GM23338 (cell line): ENCODE results near the gene SERGEF. TPM values are rescaled to one million over a fixed set of nuclear protein-coding genes. Genes with fewer than 3 reads are reported as not detected.

Experiments used
- ATAC-seq: fragments of 200-7000 bp; cut with Tn5 transposase; 3 replicates; pipeline ENCODE4 v1.9.1; 2020
- DNase-seq: peaks from one replicate; pipeline ENCODE4 v3.0.0-alpha.2; 2015; ENCODE audit warnings: low spot score
- H2AFZ ChIP-seq: fragments of 200-600 bp; sonication (generic); 2 replicates; pipeline ENCODE4 v1.8.0; 2016; ENCODE audit warnings: antibody characterized with exemption, mild to moderate bottlenecking, moderate library complexity
- H3F3A ChIP-seq: fragments of 200-600 bp; sonication (generic); replicated peaks from 2 replicates; pipeline ENCODE4 v1.8.0; 2017; ENCODE audit warnings: antibody characterized with exemption, mixed run types, low read depth
- H3K27ac ChIP-seq: fragments of 200-600 bp; sonication (generic); 2 replicates; pipeline ENCODE4 v1.6.1; 2016; ENCODE audit warnings: low read depth
- H3K27me3 ChIP-seq: fragments of 200-600 bp; sonication (generic); 2 replicates; pipeline ENCODE4 v1.8.0; 2016; ENCODE audit warnings: mild to moderate bottlenecking, mixed run types, moderate library complexity; ENCODE audit not compliant: insufficient read depth
- H3K36me3 ChIP-seq: fragments of 200-600 bp; sonication (generic); 2 replicates; pipeline ENCODE4 v1.8.0; 2016; ENCODE audit warnings: mild to moderate bottlenecking; ENCODE audit not compliant: insufficient read depth
- H3K4me1 ChIP-seq: fragments of 200-600 bp; sonication (generic); 2 replicates; pipeline ENCODE4 v1.8.0; 2016; ENCODE audit warnings: mild to moderate bottlenecking, moderate library complexity; ENCODE audit not compliant: insufficient read depth
- H3K4me2 ChIP-seq: fragments of 200-600 bp; sonication (generic); 2 replicates; pipeline ENCODE4 v1.7.1; 2017; ENCODE audit warnings: mixed run types
- H3K4me3 ChIP-seq: fragments of 200-600 bp; sonication (generic); 2 replicates; pipeline ENCODE4 v1.6.1; 2016; ENCODE audit warnings: mixed run types
- H3K79me2 ChIP-seq: fragments of 200-600 bp; sonication (generic); replicated peaks from 2 replicates; pipeline ENCODE4 v1.8.0; 2017; ENCODE audit warnings: mild to moderate bottlenecking; ENCODE audit not compliant: insufficient read depth
- H3K9me2 ChIP-seq: fragments of 200-600 bp; sonication (generic); 2 replicates; pipeline ENCODE4 v1.8.0; 2017; ENCODE audit not compliant: insufficient read depth
- H4K20me1 ChIP-seq: fragments of 200-600 bp; sonication (generic); replicated peaks from 2 replicates; pipeline ENCODE4 v1.8.0; 2017; ENCODE audit warnings: mild to moderate bottlenecking; ENCODE audit not compliant: insufficient read depth
- H3K27ac Mint-ChIP-seq: 2 replicates; pipeline ENCODE4 v1.8.0; 2020; ENCODE audit warnings: inconsistent platforms, mild to moderate bottlenecking, moderate library complexity, mixed read lengths
- H3K27me3 Mint-ChIP-seq: 3 replicates; pipeline ENCODE4 v1.8.0; 2022; ENCODE audit warnings: low read depth, mild to moderate bottlenecking, moderate library complexity, mixed read lengths, inconsistent platforms; ENCODE audit not compliant: insufficient read depth, poor library complexity
- H3K36me3 Mint-ChIP-seq: 3 replicates; pipeline ENCODE4 v1.8.0; 2021; ENCODE audit warnings: low read depth, mild to moderate bottlenecking, inconsistent platforms, moderate library complexity, mixed read lengths
- H3K4me1 Mint-ChIP-seq: 3 replicates; pipeline ENCODE4 v1.8.0; 2020; ENCODE audit warnings: mild to moderate bottlenecking, inconsistent platforms, mixed read lengths
- H3K4me3 Mint-ChIP-seq: 3 replicates; pipeline ENCODE4 v1.8.0; 2021; ENCODE audit warnings: moderate library complexity, mild to moderate bottlenecking, inconsistent platforms, mixed read lengths
- H3K9me3 Mint-ChIP-seq: 3 replicates; pipeline ENCODE4 v1.8.0; 2020; ENCODE audit warnings: moderate library complexity, mild to moderate bottlenecking, inconsistent platforms, mixed read lengths
- CREB1 ChIP-seq: fragments of 250-450 bp; sonication (Bioruptor Pico); IDR thresholded peaks from 2 replicates; pipeline ENCODE4 v1.5.0; 2020; ENCODE audit warnings: low read depth, mild to moderate bottlenecking, moderate library complexity
- CTCF ChIP-seq, 2 experiments: fragments of 200-600 bp in 1 of 2; sonication (generic) in 1 of 2; conservative IDR thresholded peaks; 2 replicates each; pipeline versions ENCODE4 v1.5.1 to v1.6.1; 2016 to 2017; ENCODE audit warnings: antibody characterized with exemption in 2 of 2, low read depth in 2 of 2, mild to moderate bottlenecking in 2 of 2, moderate library complexity in 1 of 2
- ETS1 ChIP-seq: IDR thresholded peaks from 2 replicates; pipeline ENCODE4 v1.6.1; 2016; ENCODE audit warnings: antibody characterized with exemption
- EZH2 ChIP-seq: fragments of 200-600 bp; sonication (generic); IDR thresholded peaks from one replicate; pipeline ENCODE4 v1.8.0; 2017; ENCODE audit warnings: antibody characterized with exemption, mild to moderate bottlenecking, low read depth; ENCODE audit not compliant: unreplicated experiment
- EZH2phosphoT487 ChIP-seq: fragments of 200-600 bp; sonication (generic); IDR thresholded peaks from one replicate; pipeline ENCODE4 v1.8.1; 2018; ENCODE audit warnings: antibody characterized with exemption; ENCODE audit not compliant: unreplicated experiment
- JUNB ChIP-seq: IDR thresholded peaks from one replicate; pipeline ENCODE4 v1.6.1; 2016; ENCODE audit warnings: antibody characterized with exemption; ENCODE audit not compliant: unreplicated experiment
- NANOG ChIP-seq: IDR thresholded peaks from 2 replicates; pipeline ENCODE4 v1.6.1; 2016; ENCODE audit warnings: antibody characterized with exemption, borderline replicate concordance
- POLR2AphosphoS5 ChIP-seq: IDR thresholded peaks from 2 replicates; pipeline ENCODE4 v1.6.1; 2016; ENCODE audit warnings: antibody characterized with exemption, low read depth
- REST ChIP-seq: IDR thresholded peaks from one replicate; pipeline ENCODE4 v1.6.1; 2018; ENCODE audit warnings: antibody characterized with exemption; ENCODE audit not compliant: unreplicated experiment
- STAT1 ChIP-seq: IDR thresholded peaks from one replicate; pipeline ENCODE4 v1.6.1; 2016; ENCODE audit warnings: antibody characterized with exemption; ENCODE audit not compliant: unreplicated experiment
- ZNF114 ChIP-seq: fragments of 250-450 bp; sonication (Bioruptor Pico); IDR thresholded peaks from 2 replicates; pipeline ENCODE4 v1.5.0; 2020; ENCODE audit warnings: mild to moderate bottlenecking, moderate library complexity
- ZNF331 ChIP-seq: fragments of 250-450 bp; sonication (Bioruptor Pico); IDR thresholded peaks from 2 replicates; pipeline ENCODE4 v1.5.0; 2020; ENCODE audit warnings: low read depth, mild to moderate bottlenecking, moderate library complexity
- polyA plus RNA-seq: library from polyadenylated mRNA; unstranded; fragments of >200 nt; fragmentation: Nextera tagmentation; extraction: Ambion mirVana; gene quantifications from 2 replicates; pipeline ENCODE4 v1.2.1, GENCODE V29; 2016
- total RNA-seq: library from RNA; depleted of rRNA; stranded (reverse); fragments of >200 nt; shearing (Covaris generic); gene quantifications from 2 replicates; pipeline ENCODE4 v1.2.3, GENCODE V29; 2014

Gene SERGEF
- total and polyA plus RNA-seq, 2 experiments from 2014 or later = 24.2 to 27.9 TPM

GRCh38 chr11:17923217-17923616, 89.6 kb downstream of the SERGEF start:
- Histone ChIP-seq H3K9me2 (no peaks in the 10 kb centered on the region), H3K4me1 (peaks cover 9% of the 10 kb centered on the region), H3K79me2 (no peaks in the 10 kb centered on the region), H3K4me3 (no peak overlapping the region), H3K27me3 (no peaks in the 10 kb centered on the region), H3F3A (no peaks in the 10 kb centered on the region), H2AFZ (no peak overlapping the region), H3K36me3 (no peaks in the 10 kb centered on the region), H3K27ac (no peak overlapping the region), H4K20me1 (no peaks in the 10 kb centered on the region; the same call in 1 of the 2 replicates), H3K4me2 (no peak overlapping the region)
- Mint-ChIP-seq H3K27ac (no peak overlapping the region), H3K4me1 (peaks cover 32% of the 10 kb centered on the region), H3K4me3 (no peak overlapping the region), H3K27me3 (no peaks in the 10 kb centered on the region), H3K36me3 (no peaks in the 10 kb centered on the region), H3K9me3 (no peaks in the 10 kb centered on the region)
- no peak for DNase-seq
- no peak for ATAC-seq
- TF ChIP-seq JUNB = no peak

GRCh38 chr11:17922416-17922788, 90.4 kb downstream of the SERGEF start:
- Mint-ChIP-seq H3K4me3 (no peak overlapping the region), H3K4me1 (peaks cover 38% of the 10 kb centered on the region), H3K9me3 (no peaks in the 10 kb centered on the region), H3K27me3 (no peaks in the 10 kb centered on the region), H3K36me3 (no peaks in the 10 kb centered on the region), H3K27ac (no peak overlapping the region)
- Histone ChIP-seq H3K9me2 (no peaks in the 10 kb centered on the region), H2AFZ (no peak overlapping the region), H3F3A (no peaks in the 10 kb centered on the region), H3K27ac (no peak overlapping the region), H3K36me3 (no peaks in the 10 kb centered on the region), H3K4me1 (peaks cover 16% of the 10 kb centered on the region), H3K4me3 (no peak overlapping the region), H3K4me2 (no peak overlapping the region), H3K27me3 (no peaks in the 10 kb centered on the region), H3K79me2 (no peaks in the 10 kb centered on the region), H4K20me1 (no peaks in the 10 kb centered on the region; the same call in 1 of the 2 replicates)
- ATAC-seq (no peak), DNase-seq (no peak)
- no peak for TF ChIP-seq STAT1
- no peak for TF ChIP-seq ETS1
- TF ChIP-seq ZNF331 (CRISPR knock-in tag) = no peak
- no peak for TF ChIP-seq JUNB
- TF ChIP-seq EZH2 = no peak
- no peak for TF ChIP-seq CTCF (conservative IDR thresholded peaks at IDR 0.05; ENCODE audit: low read depth in 2 of 2)
- no peak for TF ChIP-seq CREB1 (CRISPR knock-in tag)
- no peak for TF ChIP-seq EZH2phosphoT487
- TF ChIP-seq ZNF114 (CRISPR knock-in tag) = no peak
- TF ChIP-seq POLR2AphosphoS5 = no peak
- no peak for TF ChIP-seq REST
- no peak for TF ChIP-seq NANOG
